GM23338 (cell line): ENCODE data around the gene KRTAP21-1. TPM values are rescaled to one million over a fixed set of nuclear protein-coding genes. Genes with fewer than 3 reads are reported as not detected.

Experiments used
- ATAC-seq: fragments of 200-7000 bp; cut with Tn5 transposase; 3 replicates; pipeline ENCODE4 v1.9.1; 2020
- DNase-seq: peaks from one replicate; pipeline ENCODE4 v3.0.0-alpha.2; 2015; ENCODE audit warnings: low spot score
- H2AFZ ChIP-seq: fragments of 200-600 bp; sonication (generic); 2 replicates; pipeline ENCODE4 v1.8.0; 2016; ENCODE audit warnings: antibody characterized with exemption, mild to moderate bottlenecking, moderate library complexity
- H3F3A ChIP-seq: fragments of 200-600 bp; sonication (generic); replicated peaks from 2 replicates; pipeline ENCODE4 v1.8.0; 2017; ENCODE audit warnings: antibody characterized with exemption, mixed run types, low read depth
- H3K27ac ChIP-seq: fragments of 200-600 bp; sonication (generic); 2 replicates; pipeline ENCODE4 v1.6.1; 2016; ENCODE audit warnings: low read depth
- H3K27me3 ChIP-seq: fragments of 200-600 bp; sonication (generic); 2 replicates; pipeline ENCODE4 v1.8.0; 2016; ENCODE audit warnings: mild to moderate bottlenecking, mixed run types, moderate library complexity; ENCODE audit not compliant: insufficient read depth
- H3K36me3 ChIP-seq: fragments of 200-600 bp; sonication (generic); 2 replicates; pipeline ENCODE4 v1.8.0; 2016; ENCODE audit warnings: mild to moderate bottlenecking; ENCODE audit not compliant: insufficient read depth
- H3K4me1 ChIP-seq: fragments of 200-600 bp; sonication (generic); 2 replicates; pipeline ENCODE4 v1.8.0; 2016; ENCODE audit warnings: mild to moderate bottlenecking, moderate library complexity; ENCODE audit not compliant: insufficient read depth
- H3K4me2 ChIP-seq: fragments of 200-600 bp; sonication (generic); 2 replicates; pipeline ENCODE4 v1.7.1; 2017; ENCODE audit warnings: mixed run types
- H3K4me3 ChIP-seq: fragments of 200-600 bp; sonication (generic); 2 replicates; pipeline ENCODE4 v1.6.1; 2016; ENCODE audit warnings: mixed run types
- H3K79me2 ChIP-seq: fragments of 200-600 bp; sonication (generic); replicated peaks from 2 replicates; pipeline ENCODE4 v1.8.0; 2017; ENCODE audit warnings: mild to moderate bottlenecking; ENCODE audit not compliant: insufficient read depth
- H3K9me2 ChIP-seq: fragments of 200-600 bp; sonication (generic); 2 replicates; pipeline ENCODE4 v1.8.0; 2017; ENCODE audit not compliant: insufficient read depth
- H4K20me1 ChIP-seq: fragments of 200-600 bp; sonication (generic); replicated peaks from 2 replicates; pipeline ENCODE4 v1.8.0; 2017; ENCODE audit warnings: mild to moderate bottlenecking; ENCODE audit not compliant: insufficient read depth
- H3K27ac Mint-ChIP-seq: 2 replicates; pipeline ENCODE4 v1.8.0; 2020; ENCODE audit warnings: inconsistent platforms, mild to moderate bottlenecking, moderate library complexity, mixed read lengths
- H3K27me3 Mint-ChIP-seq: 3 replicates; pipeline ENCODE4 v1.8.0; 2022; ENCODE audit warnings: low read depth, mild to moderate bottlenecking, moderate library complexity, mixed read lengths, inconsistent platforms; ENCODE audit not compliant: insufficient read depth, poor library complexity
- H3K36me3 Mint-ChIP-seq: 3 replicates; pipeline ENCODE4 v1.8.0; 2021; ENCODE audit warnings: low read depth, mild to moderate bottlenecking, inconsistent platforms, moderate library complexity, mixed read lengths
- H3K4me1 Mint-ChIP-seq: 3 replicates; pipeline ENCODE4 v1.8.0; 2020; ENCODE audit warnings: mild to moderate bottlenecking, inconsistent platforms, mixed read lengths
- H3K4me3 Mint-ChIP-seq: 3 replicates; pipeline ENCODE4 v1.8.0; 2021; ENCODE audit warnings: moderate library complexity, mild to moderate bottlenecking, inconsistent platforms, mixed read lengths
- H3K9me3 Mint-ChIP-seq: 3 replicates; pipeline ENCODE4 v1.8.0; 2020; ENCODE audit warnings: moderate library complexity, mild to moderate bottlenecking, inconsistent platforms, mixed read lengths
- CREB1 ChIP-seq: fragments of 250-450 bp; sonication (Bioruptor Pico); IDR thresholded peaks from 2 replicates; pipeline ENCODE4 v1.5.0; 2020; ENCODE audit warnings: low read depth, mild to moderate bottlenecking, moderate library complexity
- EZH2 ChIP-seq: fragments of 200-600 bp; sonication (generic); IDR thresholded peaks from one replicate; pipeline ENCODE4 v1.8.0; 2017; ENCODE audit warnings: antibody characterized with exemption, mild to moderate bottlenecking, low read depth; ENCODE audit not compliant: unreplicated experiment
- EZH2phosphoT487 ChIP-seq: fragments of 200-600 bp; sonication (generic); IDR thresholded peaks from one replicate; pipeline ENCODE4 v1.8.1; 2018; ENCODE audit warnings: antibody characterized with exemption; ENCODE audit not compliant: unreplicated experiment
- JUNB ChIP-seq: IDR thresholded peaks from one replicate; pipeline ENCODE4 v1.6.1; 2016; ENCODE audit warnings: antibody characterized with exemption; ENCODE audit not compliant: unreplicated experiment
- NANOG ChIP-seq: IDR thresholded peaks from 2 replicates; pipeline ENCODE4 v1.6.1; 2016; ENCODE audit warnings: antibody characterized with exemption, borderline replicate concordance
- POLR2AphosphoS5 ChIP-seq: IDR thresholded peaks from 2 replicates; pipeline ENCODE4 v1.6.1; 2016; ENCODE audit warnings: antibody characterized with exemption, low read depth
- STAT1 ChIP-seq: IDR thresholded peaks from one replicate; pipeline ENCODE4 v1.6.1; 2016; ENCODE audit warnings: antibody characterized with exemption; ENCODE audit not compliant: unreplicated experiment
- ZNF114 ChIP-seq: fragments of 250-450 bp; sonication (Bioruptor Pico); IDR thresholded peaks from 2 replicates; pipeline ENCODE4 v1.5.0; 2020; ENCODE audit warnings: mild to moderate bottlenecking, moderate library complexity
- ZNF331 ChIP-seq: fragments of 250-450 bp; sonication (Bioruptor Pico); IDR thresholded peaks from 2 replicates; pipeline ENCODE4 v1.5.0; 2020; ENCODE audit warnings: low read depth, mild to moderate bottlenecking, moderate library complexity
- polyA plus RNA-seq: library from polyadenylated mRNA; unstranded; fragments of >200 nt; fragmentation: Nextera tagmentation; extraction: Ambion mirVana; gene quantifications from 2 replicates; pipeline ENCODE4 v1.2.1, GENCODE V29; 2016
- total RNA-seq: library from RNA; depleted of rRNA; stranded (reverse); fragments of >200 nt; shearing (Covaris generic); gene quantifications from 2 replicates; pipeline ENCODE4 v1.2.3, GENCODE V29; 2014
- TF ChIP-seq, protein P1 (sequence below), 2 experiments: fragments of 200-600 bp in 1 of 2; sonication (generic) in 1 of 2; conservative IDR thresholded peaks; 2 replicates each; pipeline versions ENCODE4 v1.5.1 to v1.6.1; 2016 to 2017; ENCODE audit warnings: antibody characterized with exemption in 2 of 2, low read depth in 2 of 2, mild to moderate bottlenecking in 2 of 2, moderate library complexity in 1 of 2
- TF ChIP-seq, protein P2 (sequence below): IDR thresholded peaks from 2 replicates; pipeline ENCODE4 v1.6.1; 2016; ENCODE audit warnings: antibody characterized with exemption

The KRTAP21-1 gene
- total and polyA plus RNA-seq, 2 experiments from 2014 or later: not detected

DNA sequence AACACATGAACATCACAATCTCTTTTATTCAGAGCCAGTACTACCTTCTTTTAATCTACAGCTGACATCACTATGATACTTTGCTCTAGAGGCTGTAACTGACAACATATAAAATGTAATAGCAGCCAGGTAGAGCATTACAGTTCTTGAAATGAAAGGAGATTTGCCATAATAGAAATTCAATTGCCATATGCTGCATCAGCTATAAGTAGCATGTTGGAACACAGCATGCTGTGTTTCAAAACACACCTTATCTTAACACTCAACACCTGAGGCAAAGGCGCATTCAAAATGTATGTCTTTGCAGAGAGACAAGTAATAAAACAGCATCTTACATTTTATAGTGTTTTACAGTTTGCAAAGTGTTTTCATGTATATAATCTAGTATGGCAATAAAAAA is 24.0 kb upstream of the KRTAP21-1 start:
- H2AFZ ChIP-seq: peak overlapping the region; percentile 17; the same call in 1 of the 2 replicates
- H4K20me1 ChIP-seq: no peaks in the 10 kb centered on the region
- H3F3A ChIP-seq: no peaks in the 10 kb centered on the region
- no peak overlapping the region for H3K27ac Mint-ChIP-seq
- H3K4me1 Mint-ChIP-seq: no peaks in the 10 kb centered on the region
- TF ChIP-seq EZH2 (no peak), NANOG (no peak), ZNF331 (CRISPR knock-in tag) (no peak), CREB1 (CRISPR knock-in tag) (no peak), EZH2phosphoT487 (no peak)
- H3K36me3 ChIP-seq: no peaks in the 10 kb centered on the region
- no peak overlapping the region for H3K4me3 Mint-ChIP-seq
- H3K27ac ChIP-seq: no peak overlapping the region
- no peak overlapping the region for H3K4me2 ChIP-seq
- H3K4me1 ChIP-seq: no peaks in the 10 kb centered on the region
- no peaks in the 10 kb centered on the region for H3K27me3 Mint-ChIP-seq
- no peaks in the 10 kb centered on the region for H3K79me2 ChIP-seq
- no peaks in the 10 kb centered on the region for H3K36me3 Mint-ChIP-seq
- DNase-seq (no peak), ATAC-seq (no peak)
- no peak overlapping the region for H3K4me3 ChIP-seq
- no peaks in the 10 kb centered on the region for H3K27me3 ChIP-seq
- H3K9me2 ChIP-seq: no peaks in the 10 kb centered on the region
- H3K9me3 Mint-ChIP-seq: no peaks in the 10 kb centered on the region

DNA sequence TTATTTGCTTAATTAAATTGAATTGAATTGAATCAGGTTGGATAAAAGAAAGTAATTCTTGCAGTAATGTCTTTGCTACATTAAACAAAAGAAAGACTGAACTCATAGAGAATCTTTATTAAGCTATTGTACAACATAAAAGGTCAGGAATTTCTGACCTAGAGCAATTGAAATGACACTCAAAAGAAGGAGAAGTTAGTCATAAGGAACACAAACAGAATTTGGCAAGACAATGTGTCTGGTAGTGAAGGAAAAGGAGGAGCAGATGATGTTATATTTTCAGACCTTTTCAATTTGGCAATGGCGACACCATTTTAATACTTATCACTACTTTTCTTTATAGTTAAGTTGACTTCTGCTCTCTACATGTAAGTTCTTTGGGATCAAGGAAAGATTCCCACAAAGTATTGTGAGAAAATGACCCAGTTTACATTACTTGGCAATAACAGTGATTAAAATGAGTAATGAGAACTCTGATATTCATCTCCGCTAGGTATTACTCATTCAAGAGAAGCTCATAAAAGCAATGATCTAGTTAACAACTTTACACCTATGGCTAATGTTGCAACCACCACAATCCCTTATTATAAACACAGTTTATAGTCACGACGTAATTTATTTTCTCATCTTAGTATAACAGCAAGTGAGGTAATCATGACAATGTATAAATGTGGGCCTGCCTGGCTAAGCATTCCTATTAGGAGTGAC is 14.7 kb upstream of the KRTAP21-1 start:
- no peaks in the 10 kb centered on the region for H3K36me3 Mint-ChIP-seq
- TF ChIP-seq STAT1: no peak
- Histone ChIP-seq H3K27me3 (no peaks in the 10 kb centered on the region), H3K4me3 (no peak overlapping the region), H3K79me2 (no peaks in the 10 kb centered on the region), H3K36me3 (no peaks in the 10 kb centered on the region), H3K9me2 (no peaks in the 10 kb centered on the region), H3F3A (no peaks in the 10 kb centered on the region), H4K20me1 (no peaks in the 10 kb centered on the region), H3K27ac (no peak overlapping the region), H3K4me1 (no peaks in the 10 kb centered on the region), H2AFZ (no peak overlapping the region), H3K4me2 (no peak overlapping the region)
- DNase-seq (no peak), ATAC-seq (no peak)
- no peak overlapping the region for H3K4me3 Mint-ChIP-seq
- H3K9me3 Mint-ChIP-seq: no peaks in the 10 kb centered on the region; the same call in 2 of the 3 replicates
- H3K4me1 Mint-ChIP-seq: no peaks in the 10 kb centered on the region
- no peak overlapping the region for H3K27ac Mint-ChIP-seq
- no peaks in the 10 kb centered on the region for H3K27me3 Mint-ChIP-seq

DNA sequence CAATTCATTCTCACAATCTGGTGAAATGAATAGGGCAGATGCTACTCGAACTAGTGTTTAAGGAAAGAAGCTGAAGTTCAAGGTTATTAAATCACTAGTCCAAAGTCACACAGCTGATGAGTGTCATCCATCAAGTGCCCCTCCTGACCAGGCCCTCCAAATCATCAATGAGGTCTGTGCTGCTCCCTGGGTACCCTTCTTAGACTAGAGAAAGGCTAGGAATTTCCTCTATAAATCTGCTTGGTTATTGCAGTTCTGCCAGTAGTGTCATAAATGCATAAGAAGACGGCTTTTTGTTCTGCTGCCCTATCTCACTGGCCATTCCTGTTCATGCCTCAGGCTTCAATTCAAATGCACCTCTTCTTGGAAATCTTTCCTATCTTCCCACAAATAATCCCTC is 5.5 kb upstream of the KRTAP21-1 start:
- no peaks in the 10 kb centered on the region for H3K79me2 ChIP-seq
- Mint-ChIP-seq H3K4me3 (no peak overlapping the region), H3K27ac (no peak overlapping the region), H3K4me1 (no peaks in the 10 kb centered on the region), H3K27me3 (peaks cover 1% of the 10 kb centered on the region), H3K36me3 (no peaks in the 10 kb centered on the region), H3K9me3 (no peaks in the 10 kb centered on the region)
- no peaks in the 10 kb centered on the region for H3F3A ChIP-seq
- no peak overlapping the region for H3K27ac ChIP-seq
- no peaks in the 10 kb centered on the region for H4K20me1 ChIP-seq
- H3K27me3 ChIP-seq: no peaks in the 10 kb centered on the region
- no peak overlapping the region for H2AFZ ChIP-seq
- H3K36me3 ChIP-seq: no peaks in the 10 kb centered on the region
- ATAC-seq: no peak
- no peaks in the 10 kb centered on the region for H3K4me1 ChIP-seq
- no peak overlapping the region for H3K4me3 ChIP-seq
- H3K4me2 ChIP-seq: no peak overlapping the region
- H3K9me2 ChIP-seq: no peaks in the 10 kb centered on the region
- DNase-seq: no peak
- TF ChIP-seq JUNB: no peak
- TF ChIP-seq CREB1 (CRISPR knock-in tag): no peak
- no peak for TF ChIP-seq NANOG
- TF ChIP-seq ZNF331 (CRISPR knock-in tag): no peak
- no peak for TF ChIP-seq STAT1
- no peak for TF ChIP-seq EZH2phosphoT487
- TF ChIP-seq, protein P1, sequence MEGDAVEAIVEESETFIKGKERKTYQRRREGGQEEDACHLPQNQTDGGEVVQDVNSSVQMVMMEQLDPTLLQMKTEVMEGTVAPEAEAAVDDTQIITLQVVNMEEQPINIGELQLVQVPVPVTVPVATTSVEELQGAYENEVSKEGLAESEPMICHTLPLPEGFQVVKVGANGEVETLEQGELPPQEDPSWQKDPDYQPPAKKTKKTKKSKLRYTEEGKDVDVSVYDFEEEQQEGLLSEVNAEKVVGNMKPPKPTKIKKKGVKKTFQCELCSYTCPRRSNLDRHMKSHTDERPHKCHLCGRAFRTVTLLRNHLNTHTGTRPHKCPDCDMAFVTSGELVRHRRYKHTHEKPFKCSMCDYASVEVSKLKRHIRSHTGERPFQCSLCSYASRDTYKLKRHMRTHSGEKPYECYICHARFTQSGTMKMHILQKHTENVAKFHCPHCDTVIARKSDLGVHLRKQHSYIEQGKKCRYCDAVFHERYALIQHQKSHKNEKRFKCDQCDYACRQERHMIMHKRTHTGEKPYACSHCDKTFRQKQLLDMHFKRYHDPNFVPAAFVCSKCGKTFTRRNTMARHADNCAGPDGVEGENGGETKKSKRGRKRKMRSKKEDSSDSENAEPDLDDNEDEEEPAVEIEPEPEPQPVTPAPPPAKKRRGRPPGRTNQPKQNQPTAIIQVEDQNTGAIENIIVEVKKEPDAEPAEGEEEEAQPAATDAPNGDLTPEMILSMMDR (conservative IDR thresholded peaks at IDR 0.05; ENCODE audit: low read depth in 2 of 2): no peak
- no peak for TF ChIP-seq ZNF114 (CRISPR knock-in tag)
- TF ChIP-seq, protein P2, sequence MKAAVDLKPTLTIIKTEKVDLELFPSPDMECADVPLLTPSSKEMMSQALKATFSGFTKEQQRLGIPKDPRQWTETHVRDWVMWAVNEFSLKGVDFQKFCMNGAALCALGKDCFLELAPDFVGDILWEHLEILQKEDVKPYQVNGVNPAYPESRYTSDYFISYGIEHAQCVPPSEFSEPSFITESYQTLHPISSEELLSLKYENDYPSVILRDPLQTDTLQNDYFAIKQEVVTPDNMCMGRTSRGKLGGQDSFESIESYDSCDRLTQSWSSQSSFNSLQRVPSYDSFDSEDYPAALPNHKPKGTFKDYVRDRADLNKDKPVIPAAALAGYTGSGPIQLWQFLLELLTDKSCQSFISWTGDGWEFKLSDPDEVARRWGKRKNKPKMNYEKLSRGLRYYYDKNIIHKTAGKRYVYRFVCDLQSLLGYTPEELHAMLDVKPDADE: no peak
- no peak for TF ChIP-seq POLR2AphosphoS5
